B cell (primary cell): ENCODE data around the gene AMFR. TPM values are rescaled to one million over a fixed set of nuclear protein-coding genes. Genes with fewer than 3 reads are reported as not detected.

Source experiments
- ATAC-seq: fragments of 200-7000 bp; cut with Tn5 transposase; one replicate; pipeline ENCODE4 v1.10.0; 2021; ENCODE audit warnings: low read depth, mild to moderate bottlenecking, moderate number of reproducible peaks, moderate library complexity
- CTCF ChIA-PET: fragments of 350-600 bp; sonication (Branson Sonifier 250); formaldehyde crosslinking; loops from one replicate; lab custom pipeline; 2021; ENCODE audit warnings: antibody characterized with exemption, inconsistent platforms; lab: Charles Lee
- POLR2A ChIA-PET: fragments of 350-600 bp; sonication (Branson Sonifier 250); formaldehyde crosslinking; loops from one replicate; lab custom pipeline; 2021; ENCODE audit warnings: antibody characterized with exemption; lab: Charles Lee
- DNase-seq: peaks from one replicate; pipeline ENCODE4 v3.0.0; 2013
- H2AFZ ChIP-seq: 2 replicates; pipeline ENCODE4 v1.6.1; 2012; ENCODE audit warnings: mild to moderate bottlenecking, low read depth, low read length; ENCODE audit not compliant: insufficient read depth, poor library complexity, severe bottlenecking
- H3K27ac ChIP-seq, 2 donors: 1 replicate in 1 of 2; 2 replicates in 1 of 2; pipeline ENCODE4 v1.5.1; 2012 to 2013; ENCODE audit warnings: low read length in 2 of 2, mild to moderate bottlenecking in 2 of 2, moderate library complexity in 1 of 2
- H3K27me3 ChIP-seq, 4 experiments: fragments of 200-600 bp in 1 of 4; sonication (generic) in 1 of 4; replicated peaks in 1 of 4; 1 replicate in 2 of 4; 2 replicates in 2 of 4; pipeline versions ENCODE4 v1.6.1 to v1.7.0; 2013 to 2016; ENCODE audit warnings: low read length in 3 of 4, mild to moderate bottlenecking in 2 of 4, mixed read lengths in 1 of 4, moderate library complexity in 1 of 4; ENCODE audit not compliant: insufficient read depth in 4 of 4, control insufficient read depth in 3 of 4; ENCODE audit errors: control extremely low read depth in 1 of 4
- H3K36me3 ChIP-seq, 2 experiments: replicated peaks in 1 of 2; 1 replicate in 1 of 2; 2 replicates in 1 of 2; pipeline versions ENCODE4 v1.6.1 to v1.7.1; 2013; ENCODE audit warnings: low read length in 1 of 2; ENCODE audit not compliant: insufficient read depth in 2 of 2, control insufficient read depth in 1 of 2; ENCODE audit errors: control extremely low read depth in 1 of 2, extremely low read depth in 1 of 2
- H3K4me1 ChIP-seq, 2 donors: fragments of 200-600 bp in 1 of 2; sonication (generic) in 1 of 2; 1 replicate in 1 of 2; 2 replicates in 1 of 2; pipeline versions ENCODE4 v1.5.1 to v1.6.1; 2013 to 2017; ENCODE audit warnings: low read length in 2 of 2; ENCODE audit not compliant: control insufficient read depth in 2 of 2, insufficient read depth in 2 of 2
- H3K4me2 ChIP-seq: replicated peaks from 2 replicates; pipeline ENCODE3; 2012; ENCODE audit warnings: mild to moderate bottlenecking, low read depth, low read length; ENCODE audit not compliant: poor library complexity, severe bottlenecking
- H3K4me3 ChIP-seq, 5 experiments: fragments of 200-600 bp in 1 of 5; sonication (generic) in 1 of 5; 1 replicate in 3 of 5; 2 replicates in 2 of 5; pipeline versions ENCODE4 v1.5.1 to v1.7.0; 2011 to 2016; ENCODE audit warnings: low read length in 4 of 5, mild to moderate bottlenecking in 4 of 5, low read depth in 2 of 5, control low read depth in 1 of 5, moderate library complexity in 1 of 5; ENCODE audit not compliant: insufficient read depth in 1 of 5; ENCODE audit errors: control extremely low read depth in 1 of 5, extremely low read depth in 1 of 5
- H3K79me2 ChIP-seq: fragments of 200-600 bp; sonication (generic); one replicate; pipeline ENCODE4 v1.6.0; 2016; ENCODE audit warnings: low read length; ENCODE audit not compliant: control insufficient read depth, insufficient read depth
- H3K9ac ChIP-seq: fragments of 200-600 bp; sonication (generic); 2 replicates; pipeline ENCODE4 v1.6.1; 2017; ENCODE audit warnings: mild to moderate bottlenecking, low read length, moderate library complexity
- H3K9me3 ChIP-seq, 3 donors: one replicate each; pipeline versions ENCODE4 v1.6.1 to v1.7.1; 2013; ENCODE audit warnings: low read length in 2 of 3; ENCODE audit not compliant: control insufficient read depth in 2 of 3, insufficient read depth in 1 of 3; ENCODE audit errors: control extremely low read depth in 1 of 3
- H4K20me1 ChIP-seq: 2 replicates; pipeline ENCODE4 v1.6.0; 2012; ENCODE audit warnings: mild to moderate bottlenecking, low read length; ENCODE audit not compliant: insufficient read depth, control insufficient read depth, poor library complexity, severe bottlenecking
- H3K27ac Mint-ChIP-seq: one replicate; pipeline ENCODE4 v1.8.0; 2021; ENCODE audit warnings: mixed read lengths
- H3K27me3 Mint-ChIP-seq: one replicate; pipeline ENCODE4 v1.8.0; 2021; ENCODE audit warnings: mixed read lengths
- H3K4me1 Mint-ChIP-seq: one replicate; pipeline ENCODE4 v1.8.0; 2021; ENCODE audit warnings: mixed read lengths
- H3K4me3 Mint-ChIP-seq: one replicate; pipeline ENCODE4 v1.8.0; 2021; ENCODE audit warnings: mixed read lengths
- H3K9me3 Mint-ChIP-seq: one replicate; pipeline ENCODE4 v1.8.0; 2022; ENCODE audit warnings: mixed read lengths; ENCODE audit not compliant: insufficient read depth
- CTCF ChIP-seq: fragments of 200-600 bp; IDR thresholded peaks from one replicate; pipeline ENCODE4 v1.8.0; 2022; ENCODE audit warnings: antibody characterized with exemption, mild to moderate bottlenecking
- EZH2 ChIP-seq: IDR thresholded peaks from 2 replicates; pipeline ENCODE4 v1.6.1; 2012; ENCODE audit warnings: borderline replicate concordance, low read depth, mild to moderate bottlenecking, moderate library complexity, low read length; ENCODE audit not compliant: insufficient read depth, poor library complexity, severe bottlenecking
- WGBS: methylation state at CpG from one replicate; pipeline ENCODE4 v1.1.5; 2013; ENCODE audit warnings: missing lambda C conversion rate; ENCODE audit not compliant: insufficient coverage; 5-methylcytosine and 5-hydroxymethylcytosine counted together
- intact Hi-C: fragments of 100-400 bp; cut with micrococcal nuclease; formaldehyde crosslinking; loops from one replicate; pipeline ENCODE4 v1.10.0; 2022
- polyA plus RNA-seq: library from polyadenylated mRNA; depleted of rRNA; stranded (reverse); fragments of >200 nt; gene quantifications from 2 replicates; pipeline ENCODE4 v1.2.3, GENCODE V29; 2012
- total RNA-seq, 2 donors: library from RNA; stranded (reverse); fragments of 120-200 nt in 1 of 2; gene quantifications; 1 replicate in 1 of 2; 2 replicates in 1 of 2; pipeline versions ENCODE4 v1.2.3 to v1.2.4, GENCODE V29; 2013 to 2022

The AMFR gene
- total and polyA plus RNA-seq, 2 donors (not counting 1 experiment from before 2014, with no cell fraction given): 118 to 225 TPM

GRCh38 chr16:56349711-56350161 lies 75.6 kb downstream of the AMFR start:
- WGBS: 96% methylated on average over 14 of the region's 16 CpGs
- H3K9ac ChIP-seq: no peak overlapping the region
- no peaks in the 10 kb centered on the region for H4K20me1 ChIP-seq
- H3K79me2 ChIP-seq: no peaks in the 10 kb centered on the region
- no peak for TF ChIP-seq CTCF
- no peak for TF ChIP-seq EZH2
- H3K4me3 ChIP-seq: no peak overlapping the region
- Mint-ChIP-seq H3K4me1 (no peaks in the 10 kb centered on the region), H3K27me3 (peaks cover 7% of the 10 kb centered on the region), H3K27ac (no peak overlapping the region), H3K4me3 (no peak overlapping the region), H3K9me3 (no peaks in the 10 kb centered on the region)
- CTCF ChIA-PET: interaction anchor here (0.6 kb wide), 1 partner anchor 60 kb away, joined by 3 read pairs; no protein-coding TSS in a partner anchor
- H3K27ac ChIP-seq: no peak overlapping the region
- ATAC-seq (no peak), DNase-seq (no peak)
- no peaks in the 10 kb centered on the region for H3K9me3 ChIP-seq
- no peaks in the 10 kb centered on the region for H3K36me3 ChIP-seq
- H3K4me1 ChIP-seq: no peaks in the 10 kb centered on the region
- no peak overlapping the region for H2AFZ ChIP-seq
- no peaks in the 10 kb centered on the region for H3K27me3 ChIP-seq
- POLR2A ChIA-PET: no interaction called here
- no peak overlapping the region for H3K4me2 ChIP-seq
- intact Hi-C loops: no loop called here

- no peak overlapping the region for H3K4me3 Mint-ChIP-seq
These were observed 76.3 kb downstream of the AMFR start for GRCh38 chr16:56349086-56349415.

More at GRCh38 chr16:56349086-56349415, 76.3 kb downstream of the AMFR start:
- no peak overlapping the region for H3K9ac ChIP-seq
- no peak for TF ChIP-seq EZH2
- no peak for TF ChIP-seq CTCF
- no peaks in the 10 kb centered on the region for H3K27me3 ChIP-seq
- no peak overlapping the region for H3K27ac ChIP-seq
- ATAC-seq: no peak
- H3K4me3 ChIP-seq: no peak overlapping the region
- no peaks in the 10 kb centered on the region for H4K20me1 ChIP-seq
- 100% methylated on average over 1 of the region's 2 CpGs for WGBS
- no peak for DNase-seq
- Mint-ChIP-seq H3K4me1 (no peaks in the 10 kb centered on the region), H3K9me3 (no peaks in the 10 kb centered on the region), H3K27ac (no peak overlapping the region), H3K27me3 (peaks cover 7% of the 10 kb centered on the region)
- no peak overlapping the region for H2AFZ ChIP-seq
- no peaks in the 10 kb centered on the region for H3K9me3 ChIP-seq
- no peaks in the 10 kb centered on the region for H3K4me1 ChIP-seq
- ChIA-PET POLR2A (no interaction called here), CTCF (no interaction called here)
- H3K4me2 ChIP-seq: no peak overlapping the region
- intact Hi-C loops: no loop called here
- H3K79me2 ChIP-seq: no peaks in the 10 kb centered on the region
- H3K36me3 ChIP-seq: no peaks in the 10 kb centered on the region
